ENCODE data around the gene TTLL11. TPM values are rescaled to one million over a fixed set of nuclear protein-coding genes. Genes with fewer than 3 reads are reported as not detected.

TTLL11 gene
- total and polyA plus RNA-seq, 2 of the 8 experiments (the other 6 are each of a cell fraction or from before 2014, with no cell fraction given), result 0.56 to 0.80 TPM

DNA sequence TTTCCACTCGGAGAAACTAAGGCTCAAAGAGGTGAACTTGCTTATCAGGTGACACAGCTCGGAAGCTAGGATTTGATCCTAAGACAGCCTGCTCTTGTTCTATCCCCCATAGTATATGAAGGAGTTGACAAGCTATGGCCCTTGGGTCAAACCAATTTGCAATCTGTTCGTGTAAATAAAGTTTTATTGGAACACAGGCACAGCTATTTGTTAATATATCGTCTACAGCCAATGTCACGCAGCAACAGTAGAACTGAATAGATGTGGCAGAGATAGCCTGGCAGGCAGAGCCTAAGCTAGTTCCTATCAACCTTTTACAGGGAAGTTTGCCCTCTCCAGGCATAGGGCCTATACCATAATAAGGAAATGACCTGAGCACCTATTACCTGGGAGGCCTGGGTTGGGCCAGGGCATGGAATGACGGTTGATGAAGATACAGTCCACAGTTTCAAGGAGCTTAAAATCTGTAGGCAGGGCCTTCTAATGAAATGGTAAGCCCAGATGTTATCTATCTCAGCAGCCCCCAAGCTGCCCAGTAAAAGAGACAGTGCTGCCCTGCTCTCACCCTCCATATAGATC is 179.0 kb downstream of the TTLL11 start (continued):
- TF ChIP-seq TCF12 (IDR thresholded peaks at IDR 0.05; ENCODE audit: low read depth, low read length), result no peak

Data from H1 (cell line).